ENCODE results near the gene RNF182. TPM values are rescaled to one million over a fixed set of nuclear protein-coding genes. Genes with fewer than 3 reads are reported as not detected.

RNF182 gene
- total and polyA plus RNA-seq, 9 of the 15 experiments (the other 6 are each of a cell fraction or from before 2014, with no cell fraction given): 12.8 to 22.8 (median 17.5) TPM

DNA sequence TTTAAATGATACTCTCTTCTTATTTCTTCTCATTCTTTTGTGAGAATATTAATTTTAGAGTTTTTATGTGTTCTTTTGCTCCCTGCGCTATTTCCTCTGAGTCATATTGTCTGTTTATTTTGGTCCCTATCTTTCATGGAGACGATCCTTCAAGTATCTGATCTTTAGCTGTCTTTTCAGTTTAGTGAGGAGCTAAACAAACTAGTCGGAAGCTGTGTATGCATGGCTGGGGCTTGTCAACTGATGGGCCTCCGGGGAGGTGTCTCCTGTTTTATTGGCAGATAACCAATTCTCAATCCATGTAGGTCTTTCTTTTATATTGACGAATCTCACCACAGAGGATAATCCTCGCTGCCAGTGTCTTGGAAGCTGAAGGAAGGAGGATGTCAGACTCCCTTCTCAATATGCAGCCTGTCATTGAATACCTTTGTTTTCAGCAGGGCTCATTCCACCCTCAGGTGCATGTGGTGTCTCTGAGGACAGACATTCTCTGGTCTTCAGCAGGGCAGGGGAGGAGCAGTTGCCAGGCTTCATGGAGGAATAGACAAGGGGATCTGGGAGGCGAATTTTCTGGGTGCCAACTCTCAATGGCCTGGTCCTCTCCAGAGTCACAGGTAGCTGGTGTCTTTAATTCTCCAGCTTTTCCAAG lies 64.9 kb downstream of the RNF182 start (continued):
- TF ChIP-seq, protein P1, sequence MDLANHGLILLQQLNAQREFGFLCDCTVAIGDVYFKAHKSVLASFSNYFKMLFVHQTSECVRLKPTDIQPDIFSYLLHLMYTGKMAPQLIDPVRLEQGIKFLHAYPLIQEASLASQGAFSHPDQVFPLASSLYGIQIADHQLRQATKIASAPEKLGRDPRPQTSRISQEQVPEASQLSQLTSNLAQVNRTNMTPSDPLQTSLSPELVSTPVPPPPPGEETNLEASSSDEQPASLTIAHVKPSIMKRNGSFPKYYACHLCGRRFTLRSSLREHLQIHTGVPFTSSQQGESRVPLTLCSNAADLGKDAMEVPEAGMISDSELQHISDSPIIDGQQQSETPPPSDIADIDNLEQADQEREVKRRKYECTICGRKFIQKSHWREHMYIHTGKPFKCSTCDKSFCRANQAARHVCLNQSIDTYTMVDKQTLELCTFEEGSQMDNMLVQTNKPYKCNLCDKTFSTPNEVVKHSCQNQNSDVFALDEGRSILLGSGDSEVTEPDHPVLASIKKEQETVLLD (IDR thresholded peaks at IDR 0.05): peak; percentile 40; the same call in 1 of the 2 replicates
- TF ChIP-seq CTBP1 (IDR thresholded peaks at IDR 0.05; ENCODE audit: borderline replicate concordance) (peak; percentile 46; the same call in 1 of the 2 replicates), SRSF3 (IDR thresholded peaks at IDR 0.05; ENCODE audit: insufficient read depth, low read length) (no peak), FOXA3 (CRISPR knock-in tag; conservative IDR thresholded peaks at IDR 0.05 in 1 of 2, IDR thresholded peaks at IDR 0.05 in 1 of 2) (peak in 1 of 2 experiments; percentile 80; a peak in 2 of 4 replicates), FOSL1 (tag; conservative IDR thresholded peaks at IDR 0.05) (peak; percentile 87), HLTF (IDR thresholded peaks at IDR 0.05) (0 out of 2 replicates have a peak, but pooled peaks have one; percentile 26), ZNF121 (CRISPR knock-in tag; conservative IDR thresholded peaks at IDR 0.05) (no peak), C11orf30 (IDR thresholded peaks at IDR 0.05; ENCODE audit: low read depth) (peak; percentile 12; the same call in 1 of the 2 replicates), MYBL2 (IDR thresholded peaks at IDR 0.05; ENCODE audit: low read depth) (no peak), MYBL2 (CRISPR knock-in tag; IDR thresholded peaks at IDR 0.05; ENCODE audit: borderline replicate concordance) (no peak), MTA1 (IDR thresholded peaks at IDR 0.05; ENCODE audit: borderline replicate concordance) (peak; percentile 8; the same call in 1 of the 2 replicates), MECOM (CRISPR knock-in tag; IDR thresholded peaks at IDR 0.05) (peak; percentile 71; the same call in 1 of the 2 replicates), NBN (IDR thresholded peaks at IDR 0.05; ENCODE audit: low read depth) (peak; percentile 42; the same call in 1 of the 2 replicates), HDAC2 (IDR thresholded peaks at IDR 0.05) (0 out of 2 replicates have a peak, but pooled peaks have one; percentile 29), L3MBTL2 (IDR thresholded peaks at IDR 0.05) (0 out of 2 replicates have a peak, but pooled peaks have one; percentile 10), ZC3H4 (CRISPR knock-in tag; IDR thresholded peaks at IDR 0.05; ENCODE audit: borderline replicate concordance) (no peak), ILF3 (IDR thresholded peaks at IDR 0.05; ENCODE audit: borderline replicate concordance) (0 out of 2 replicates have a peak, but pooled peaks have one; percentile 56), ZEB2 (IDR thresholded peaks at IDR 0.05) (peak; percentile 63)
- TF ChIP-seq, protein P2, sequence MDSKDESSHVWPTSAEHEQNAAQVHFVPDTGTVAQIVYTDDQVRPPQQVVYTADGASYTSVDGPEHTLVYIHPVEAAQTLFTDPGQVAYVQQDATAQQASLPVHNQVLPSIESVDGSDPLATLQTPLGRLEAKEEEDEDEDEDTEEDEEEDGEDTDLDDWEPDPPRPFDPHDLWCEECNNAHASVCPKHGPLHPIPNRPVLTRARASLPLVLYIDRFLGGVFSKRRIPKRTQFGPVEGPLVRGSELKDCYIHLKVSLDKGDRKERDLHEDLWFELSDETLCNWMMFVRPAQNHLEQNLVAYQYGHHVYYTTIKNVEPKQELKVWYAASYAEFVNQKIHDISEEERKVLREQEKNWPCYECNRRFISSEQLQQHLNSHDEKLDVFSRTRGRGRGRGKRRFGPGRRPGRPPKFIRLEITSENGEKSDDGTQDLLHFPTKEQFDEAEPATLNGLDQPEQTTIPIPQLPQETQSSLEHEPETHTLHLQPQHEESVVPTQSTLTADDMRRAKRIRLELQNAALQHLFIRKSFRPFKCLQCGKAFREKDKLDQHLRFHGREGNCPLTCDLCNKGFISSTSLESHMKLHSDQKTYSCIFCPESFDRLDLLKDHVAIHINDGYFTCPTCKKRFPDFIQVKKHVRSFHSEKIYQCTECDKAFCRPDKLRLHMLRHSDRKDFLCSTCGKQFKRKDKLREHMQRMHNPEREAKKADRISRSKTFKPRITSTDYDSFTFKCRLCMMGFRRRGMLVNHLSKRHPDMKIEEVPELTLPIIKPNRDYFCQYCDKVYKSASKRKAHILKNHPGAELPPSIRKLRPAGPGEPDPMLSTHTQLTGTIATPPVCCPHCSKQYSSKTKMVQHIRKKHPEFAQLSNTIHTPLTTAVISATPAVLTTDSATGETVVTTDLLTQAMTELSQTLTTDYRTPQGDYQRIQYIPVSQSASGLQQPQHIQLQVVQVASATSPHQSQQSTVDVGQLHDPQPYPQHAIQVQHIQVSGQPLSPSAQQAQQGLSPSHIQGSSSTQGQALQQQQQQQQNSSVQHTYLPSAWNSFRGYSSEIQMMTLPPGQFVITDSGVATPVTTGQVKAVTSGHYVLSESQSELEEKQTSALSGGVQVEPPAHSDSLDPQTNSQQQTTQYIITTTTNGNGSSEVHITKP (IDR thresholded peaks at IDR 0.05; ENCODE audit: partially characterized antibody): peak; percentile 77
- TF ChIP-seq, protein P3, sequence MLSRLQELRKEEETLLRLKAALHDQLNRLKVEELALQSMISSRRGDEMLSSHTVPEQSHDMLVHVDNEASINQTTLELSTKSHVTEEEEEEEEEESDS (CRISPR knock-in tag; IDR thresholded peaks at IDR 0.05): no peak
- TF ChIP-seq, protein P4, sequence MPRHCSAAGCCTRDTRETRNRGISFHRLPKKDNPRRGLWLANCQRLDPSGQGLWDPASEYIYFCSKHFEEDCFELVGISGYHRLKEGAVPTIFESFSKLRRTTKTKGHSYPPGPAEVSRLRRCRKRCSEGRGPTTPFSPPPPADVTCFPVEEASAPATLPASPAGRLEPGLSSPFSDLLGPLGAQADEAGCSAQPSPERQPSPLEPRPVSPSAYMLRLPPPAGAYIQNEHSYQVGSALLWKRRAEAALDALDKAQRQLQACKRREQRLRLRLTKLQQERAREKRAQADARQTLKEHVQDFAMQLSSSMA (CRISPR knock-in tag; IDR thresholded peaks at IDR 0.05): no peak
